IMR-90 (cell line): Measurements from ENCODE around the gene ZKSCAN1. TPM values are rescaled to one million over a fixed set of nuclear protein-coding genes. Genes with fewer than 3 reads are reported as not detected.

Experiments used
- ATAC-seq: fragments of 200-7000 bp; cut with Tn5 transposase; 2 replicates; pipeline ENCODE4 v1.9.1; 2020; ENCODE audit warnings: low read depth, mild to moderate bottlenecking, moderate library complexity
- BruUV-seq: library from RNA; stranded (reverse); fragments of 400-500 nt; replicated peaks from 2 replicates; lab custom pipeline; 2021; lab: Mats Ljungman, UMichigan
- CTCF ChIA-PET: fragments of 300-600 bp; formaldehyde crosslinking; extraction: SDS; loops from one replicate; lab custom pipeline; 2021; ENCODE audit warnings: antibody characterized with exemption; lab: Yijun Ruan, JAX
- POLR2A ChIA-PET: fragments of 300-600 bp; sonication (Branson Sonifier 250); formaldehyde crosslinking; loops from one replicate; lab custom pipeline; 2022; ENCODE audit warnings: antibody characterized with exemption; ENCODE audit not compliant: unreplicated experiment; lab: Charles Lee
- DNase-seq: peaks from one replicate; pipeline ENCODE4 v3.0.0; 2013
- H2AFZ ChIP-seq: replicated peaks from 2 replicates; pipeline ENCODE3; 2013; ENCODE audit warnings: low read length, mild to moderate bottlenecking; ENCODE audit not compliant: poor library complexity
- H2AK5ac ChIP-seq: 2 replicates; pipeline ENCODE4 v1.6.1; 2013; ENCODE audit warnings: low read depth, low read length, inconsistent platforms
- H2AK9ac ChIP-seq: replicated peaks from 2 replicates; pipeline ENCODE3; 2013; ENCODE audit warnings: mild to moderate bottlenecking, low read depth, low read length, moderate library complexity; ENCODE audit not compliant: poor library complexity
- H2BK120ac ChIP-seq: 2 replicates; pipeline ENCODE4 v1.6.1; 2013; ENCODE audit warnings: low read depth, low read length, inconsistent platforms
- H2BK15ac ChIP-seq: 3 replicates; pipeline ENCODE4 v1.6.1; 2013; ENCODE audit warnings: low read depth, low read length, inconsistent platforms
- H2BK20ac ChIP-seq: 2 replicates; pipeline ENCODE4 v1.6.1; 2013; ENCODE audit warnings: low read depth, mild to moderate bottlenecking, inconsistent platforms, low read length, moderate library complexity
- H2BK5ac ChIP-seq: 2 replicates; pipeline ENCODE4 v1.6.1; 2013; ENCODE audit warnings: mild to moderate bottlenecking, low read depth, low read length, inconsistent platforms; ENCODE audit not compliant: poor library complexity, severe bottlenecking
- H3K14ac ChIP-seq: replicated peaks from 2 replicates; pipeline ENCODE4 v1.6.1; 2013; ENCODE audit warnings: low read depth, low read length, inconsistent platforms
- H3K18ac ChIP-seq: 2 replicates; pipeline ENCODE4 v1.6.1; 2013; ENCODE audit warnings: low read depth, low read length, control low read depth
- H3K23ac ChIP-seq: 2 replicates; pipeline ENCODE4 v1.6.1; 2013; ENCODE audit warnings: low read depth, low read length, inconsistent platforms
- H3K27ac ChIP-seq: 2 replicates; pipeline ENCODE4 v1.5.1; 2013; ENCODE audit warnings: mild to moderate bottlenecking, control low read depth, low read length; ENCODE audit not compliant: insufficient read depth
- H3K27me3 ChIP-seq: 2 replicates; pipeline ENCODE4 v1.6.1; 2013; ENCODE audit warnings: low read length; ENCODE audit not compliant: control insufficient read depth, insufficient read depth
- H3K36me3 ChIP-seq: 2 replicates; pipeline ENCODE4 v1.6.1; 2013; ENCODE audit warnings: low read length, mixed read lengths; ENCODE audit not compliant: control insufficient read depth, insufficient read depth
- H3K4ac ChIP-seq: 2 replicates; pipeline ENCODE4 v1.6.1; 2013; ENCODE audit warnings: low read depth, low read length, inconsistent platforms
- H3K4me1 ChIP-seq: 2 replicates; pipeline ENCODE4 v1.6.1; 2013; ENCODE audit warnings: low read length, mixed read lengths; ENCODE audit not compliant: control insufficient read depth, insufficient read depth
- H3K4me2 ChIP-seq: 2 replicates; pipeline ENCODE4 v1.6.1; 2013; ENCODE audit warnings: low read depth, mild to moderate bottlenecking, control low read depth, low read length, moderate library complexity
- H3K4me3 ChIP-seq: 2 replicates; pipeline ENCODE4 v1.5.1; 2013; ENCODE audit warnings: low read depth, mild to moderate bottlenecking, control low read depth, low read length, moderate library complexity; ENCODE audit not compliant: insufficient read depth
- H3K56ac ChIP-seq: 2 replicates; pipeline ENCODE4 v1.6.1; 2013; ENCODE audit warnings: low read length, inconsistent platforms; ENCODE audit not compliant: insufficient read depth; ENCODE audit errors: extremely low read depth
- H3K79me1 ChIP-seq, 2 experiments: 2 replicates each; pipeline ENCODE4 v1.6.1; 2013; ENCODE audit warnings: low read length in 2 of 2, inconsistent platforms in 1 of 2, low read depth in 1 of 2
- H3K9ac ChIP-seq: 2 replicates; pipeline ENCODE4 v1.6.1; 2013; ENCODE audit warnings: low read depth, low read length, control low read depth
- H3K9me1 ChIP-seq: 2 replicates; pipeline ENCODE4 v1.6.1; 2013; ENCODE audit warnings: low read length, inconsistent platforms; ENCODE audit not compliant: insufficient read depth
- H3K9me3 ChIP-seq: 2 replicates; pipeline ENCODE4 v1.6.1; 2013; ENCODE audit warnings: low read length; ENCODE audit not compliant: control insufficient read depth, insufficient read depth
- H4K20me1 ChIP-seq: 2 replicates; pipeline ENCODE4 v1.6.1; 2013; ENCODE audit warnings: low read length, inconsistent platforms; ENCODE audit not compliant: insufficient read depth
- H4K5ac ChIP-seq: 2 replicates; pipeline ENCODE4 v1.6.1; 2013; ENCODE audit warnings: mild to moderate bottlenecking, low read depth, low read length, control low read depth
- H4K8ac ChIP-seq, 2 experiments: 2 replicates each; pipeline ENCODE4 v1.6.1; 2013; ENCODE audit warnings: low read depth in 2 of 2, low read length in 2 of 2, control low read depth in 1 of 2, inconsistent platforms in 1 of 2
- H4K91ac ChIP-seq: 2 replicates; pipeline ENCODE4 v1.6.1; 2013; ENCODE audit warnings: low read depth, low read length, inconsistent platforms; ENCODE audit not compliant: insufficient read depth
- CEBPB ChIP-seq: IDR thresholded peaks from 2 replicates; pipeline ENCODE4 v1.6.1; 2012; ENCODE audit warnings: low read depth, low read length, improper control_type of control experiment
- CHD1 ChIP-seq: IDR thresholded peaks from 2 replicates; pipeline ENCODE4 v1.6.1; 2012; ENCODE audit warnings: low read depth, low read length, improper control_type of control experiment
- ELK1 ChIP-seq: fragments of 150-350 bp; IDR thresholded peaks from 2 replicates; pipeline ENCODE4 v1.6.1; 2016; ENCODE audit warnings: low read depth, mild to moderate bottlenecking, low read length, moderate library complexity, borderline replicate concordance
- FOS ChIP-seq: fragments of 150-350 bp; IDR thresholded peaks from 2 replicates; pipeline ENCODE4 v1.6.1; 2016; ENCODE audit warnings: low read depth, low read length
- MAFK ChIP-seq: IDR thresholded peaks from 2 replicates; pipeline ENCODE4 v1.6.1; 2012; ENCODE audit warnings: low read depth, low read length, improper control_type of control experiment
- MAZ ChIP-seq: IDR thresholded peaks from 2 replicates; pipeline ENCODE4 v1.6.1; 2012; ENCODE audit warnings: low read depth, mild to moderate bottlenecking, low read length, improper control_type of control experiment, moderate library complexity, borderline replicate concordance
- MXI1 ChIP-seq: IDR thresholded peaks from 2 replicates; pipeline ENCODE4 v1.6.1; 2012; ENCODE audit warnings: low read depth, mild to moderate bottlenecking, low read length, moderate library complexity, borderline replicate concordance
- NFE2L2 ChIP-seq: fragments of 150-350 bp; IDR thresholded peaks from 2 replicates; pipeline ENCODE4 v1.6.1; 2016; ENCODE audit warnings: low read depth, mild to moderate bottlenecking, low read length
- POLR2A ChIP-seq: IDR thresholded peaks from 2 replicates; pipeline ENCODE4 v1.6.1; 2012; ENCODE audit warnings: mild to moderate bottlenecking, low read depth, low read length
- RFX5 ChIP-seq: IDR thresholded peaks from 2 replicates; pipeline ENCODE4 v1.8.0; 2012; ENCODE audit warnings: low read depth, mild to moderate bottlenecking, low read length, moderate library complexity
- SMC3 ChIP-seq: fragments of 150-350 bp; IDR thresholded peaks from 2 replicates; pipeline ENCODE4 v1.6.1; 2016; ENCODE audit warnings: low read depth, mild to moderate bottlenecking, antibody characterized with exemption, low read length, moderate library complexity
- WGBS, 2 experiments: methylation state at CpG; one replicate each; pipeline versions ENCODE4 v1.1.5 to v1.1.7; 2013; ENCODE audit warnings: missing lambda C conversion rate in 2 of 2; ENCODE audit not compliant: insufficient read length in 1 of 2; ENCODE audit errors: extremely low coverage in 2 of 2; 5-methylcytosine and 5-hydroxymethylcytosine counted together
- dilution Hi-C: fragments of 300-500 bp; cut with HindIII; formaldehyde crosslinking; loops from one replicate; pipeline ENCODE4 v1.14.3; 2018; ENCODE audit warnings: low sequenced_read_pairs; ENCODE audit not compliant: unreplicated experiment
- in situ Hi-C: fragments of 300-500 bp; cut with MboI; formaldehyde crosslinking; loops from 3 replicates; pipeline ENCODE4 v1.14.3; 2019; ENCODE audit warnings: low sequenced_read_pairs, inconsistent platforms, mixed read lengths
- intact Hi-C: fragments of 100-400 bp; cut with micrococcal nuclease; formaldehyde crosslinking; loops from 2 replicates; pipeline ENCODE4 v1.10.0; 2022
- polyA plus RNA-seq, 3 experiments: library from polyadenylated mRNA; depleted of rRNA; stranded (reverse); fragments of >200 nt; gene quantifications; 2 replicates each; pipeline ENCODE4 v1.2.3, GENCODE V29; 2012; ENCODE audit warnings: low replicate concordance in 1 of 3
- total RNA-seq: library from RNA; depleted of rRNA; stranded (reverse); fragments of >200 nt; gene quantifications from 2 replicates; pipeline ENCODE4 v1.2.3, GENCODE V29; 2012

The ZKSCAN1 gene
- total and polyA plus RNA-seq, 2 of the 4 experiments (the other 2 are of a cell fraction): 13.7 to 40.7 TPM

- no peaks in the 10 kb centered on the region; the same call in 1 of the 2 replicates for H4K20me1 ChIP-seq
- ATAC-seq: no peak
- no peak overlapping the region for H3K9ac ChIP-seq
- POLR2A ChIA-PET: no interaction called here
- in situ Hi-C loops (no loop called here), intact Hi-C loops (no loop called here), dilution Hi-C loops (no loop called here)
- peaks cover 62% of the 10 kb centered on the region for H3K9me3 ChIP-seq
- no peak overlapping the region for H2BK15ac ChIP-seq
- no TSS peak for BruUV-seq
- no CpG with 5 or more reads among the region's 5 CpGs for WGBS, 2 experiments
- H2BK120ac ChIP-seq: no peak overlapping the region
- no peak overlapping the region for H3K56ac ChIP-seq
- no peak overlapping the region for H2AFZ ChIP-seq
- H2BK5ac ChIP-seq: no peak overlapping the region
- no peak overlapping the region for H3K27ac ChIP-seq
- no peak overlapping the region for H2AK9ac ChIP-seq
- no peak overlapping the region for H4K5ac ChIP-seq
- no peak for TF ChIP-seq MXI1
- TF ChIP-seq ELK1: no peak
- no peak for TF ChIP-seq CEBPB
- no peak for TF ChIP-seq FOS
- no peak for TF ChIP-seq POLR2A
- TF ChIP-seq MAZ: no peak
- no peak for TF ChIP-seq NFE2L2
- TF ChIP-seq SMC3: no peak
- TF ChIP-seq RFX5: no peak
- TF ChIP-seq CHD1: no peak
- TF ChIP-seq MAFK: no peak
- H3K14ac ChIP-seq: no peak overlapping the region
- H2BK20ac ChIP-seq: no peak overlapping the region
- H4K91ac ChIP-seq: no peak overlapping the region
- DNase-seq: no peak
- H3K23ac ChIP-seq: no peak overlapping the region
- H3K4me2 ChIP-seq: no peak overlapping the region
- peaks cover 18 to 27% of the 10 kb centered on the region in 2 experiments; a peak in 3 of 4 replicates for H3K79me1 ChIP-seq
- H3K27me3 ChIP-seq: no peaks in the 10 kb centered on the region
- no peak overlapping the region for H4K8ac ChIP-seq
- H3K18ac ChIP-seq: no peak overlapping the region
- no peak overlapping the region for H3K4ac ChIP-seq
- CTCF ChIA-PET: interaction anchor here (0.5 kb wide), 1 partner anchor 39 kb away, joined by 4 read pairs; no protein-coding TSS in a partner anchor
- peaks cover 67% of the 10 kb centered on the region for H3K36me3 ChIP-seq
- peaks cover 2% of the 10 kb centered on the region; the same call in 1 of the 2 replicates for H3K4me1 ChIP-seq
- no peak overlapping the region for H3K4me3 ChIP-seq
- no peak overlapping the region for H2AK5ac ChIP-seq
- no peaks in the 10 kb centered on the region for H3K9me1 ChIP-seq
Measured at GRCh38 chr7:100069991-100070390, 54.6 kb downstream of the ZKSCAN1 start.
